B cell (primary cell): ENCODE measurements around the gene NBEAL1. TPM values are rescaled to one million over a fixed set of nuclear protein-coding genes. Genes with fewer than 3 reads are reported as not detected.

Source experiments
- ATAC-seq: fragments of 200-7000 bp; cut with Tn5 transposase; one replicate; pipeline ENCODE4 v1.10.0; 2021; ENCODE audit warnings: low read depth, mild to moderate bottlenecking, moderate number of reproducible peaks, moderate library complexity
- CTCF ChIA-PET: fragments of 350-600 bp; sonication (Branson Sonifier 250); formaldehyde crosslinking; loops from one replicate; lab custom pipeline; 2021; ENCODE audit warnings: antibody characterized with exemption, inconsistent platforms; lab: Charles Lee
- POLR2A ChIA-PET: fragments of 350-600 bp; sonication (Branson Sonifier 250); formaldehyde crosslinking; loops from one replicate; lab custom pipeline; 2021; ENCODE audit warnings: antibody characterized with exemption; lab: Charles Lee
- DNase-seq: peaks from one replicate; pipeline ENCODE4 v3.0.0; 2013
- H2AFZ ChIP-seq: 2 replicates; pipeline ENCODE4 v1.6.1; 2012; ENCODE audit warnings: mild to moderate bottlenecking, low read depth, low read length; ENCODE audit not compliant: insufficient read depth, poor library complexity, severe bottlenecking
- H3K27ac ChIP-seq, 2 donors: 1 replicate in 1 of 2; 2 replicates in 1 of 2; pipeline ENCODE4 v1.5.1; 2012 to 2013; ENCODE audit warnings: low read length in 2 of 2, mild to moderate bottlenecking in 2 of 2, moderate library complexity in 1 of 2
- H3K27me3 ChIP-seq, 4 experiments: fragments of 200-600 bp in 1 of 4; sonication (generic) in 1 of 4; replicated peaks in 1 of 4; 1 replicate in 2 of 4; 2 replicates in 2 of 4; pipeline versions ENCODE4 v1.6.1 to v1.7.0; 2013 to 2016; ENCODE audit warnings: low read length in 3 of 4, mild to moderate bottlenecking in 2 of 4, mixed read lengths in 1 of 4, moderate library complexity in 1 of 4; ENCODE audit not compliant: insufficient read depth in 4 of 4, control insufficient read depth in 3 of 4; ENCODE audit errors: control extremely low read depth in 1 of 4
- H3K36me3 ChIP-seq, 2 experiments: replicated peaks in 1 of 2; 1 replicate in 1 of 2; 2 replicates in 1 of 2; pipeline versions ENCODE4 v1.6.1 to v1.7.1; 2013; ENCODE audit warnings: low read length in 1 of 2; ENCODE audit not compliant: insufficient read depth in 2 of 2, control insufficient read depth in 1 of 2; ENCODE audit errors: control extremely low read depth in 1 of 2, extremely low read depth in 1 of 2
- H3K4me1 ChIP-seq, 2 donors: fragments of 200-600 bp in 1 of 2; sonication (generic) in 1 of 2; 1 replicate in 1 of 2; 2 replicates in 1 of 2; pipeline versions ENCODE4 v1.5.1 to v1.6.1; 2013 to 2017; ENCODE audit warnings: low read length in 2 of 2; ENCODE audit not compliant: control insufficient read depth in 2 of 2, insufficient read depth in 2 of 2
- H3K4me2 ChIP-seq: replicated peaks from 2 replicates; pipeline ENCODE3; 2012; ENCODE audit warnings: mild to moderate bottlenecking, low read depth, low read length; ENCODE audit not compliant: poor library complexity, severe bottlenecking
- H3K4me3 ChIP-seq, 5 experiments: fragments of 200-600 bp in 1 of 5; sonication (generic) in 1 of 5; 1 replicate in 3 of 5; 2 replicates in 2 of 5; pipeline versions ENCODE4 v1.5.1 to v1.7.0; 2011 to 2016; ENCODE audit warnings: low read length in 4 of 5, mild to moderate bottlenecking in 4 of 5, low read depth in 2 of 5, control low read depth in 1 of 5, moderate library complexity in 1 of 5; ENCODE audit not compliant: insufficient read depth in 1 of 5; ENCODE audit errors: control extremely low read depth in 1 of 5, extremely low read depth in 1 of 5
- H3K79me2 ChIP-seq: fragments of 200-600 bp; sonication (generic); one replicate; pipeline ENCODE4 v1.6.0; 2016; ENCODE audit warnings: low read length; ENCODE audit not compliant: control insufficient read depth, insufficient read depth
- H3K9ac ChIP-seq: fragments of 200-600 bp; sonication (generic); 2 replicates; pipeline ENCODE4 v1.6.1; 2017; ENCODE audit warnings: mild to moderate bottlenecking, low read length, moderate library complexity
- H3K9me3 ChIP-seq, 3 donors: one replicate each; pipeline versions ENCODE4 v1.6.1 to v1.7.1; 2013; ENCODE audit warnings: low read length in 2 of 3; ENCODE audit not compliant: control insufficient read depth in 2 of 3, insufficient read depth in 1 of 3; ENCODE audit errors: control extremely low read depth in 1 of 3
- H4K20me1 ChIP-seq: 2 replicates; pipeline ENCODE4 v1.6.0; 2012; ENCODE audit warnings: mild to moderate bottlenecking, low read length; ENCODE audit not compliant: insufficient read depth, control insufficient read depth, poor library complexity, severe bottlenecking
- H3K27ac Mint-ChIP-seq: one replicate; pipeline ENCODE4 v1.8.0; 2021; ENCODE audit warnings: mixed read lengths
- H3K27me3 Mint-ChIP-seq: one replicate; pipeline ENCODE4 v1.8.0; 2021; ENCODE audit warnings: mixed read lengths
- H3K4me1 Mint-ChIP-seq: one replicate; pipeline ENCODE4 v1.8.0; 2021; ENCODE audit warnings: mixed read lengths
- H3K4me3 Mint-ChIP-seq: one replicate; pipeline ENCODE4 v1.8.0; 2021; ENCODE audit warnings: mixed read lengths
- H3K9me3 Mint-ChIP-seq: one replicate; pipeline ENCODE4 v1.8.0; 2022; ENCODE audit warnings: mixed read lengths; ENCODE audit not compliant: insufficient read depth
- EZH2 ChIP-seq: IDR thresholded peaks from 2 replicates; pipeline ENCODE4 v1.6.1; 2012; ENCODE audit warnings: borderline replicate concordance, low read depth, mild to moderate bottlenecking, moderate library complexity, low read length; ENCODE audit not compliant: insufficient read depth, poor library complexity, severe bottlenecking
- WGBS: methylation state at CpG from one replicate; pipeline ENCODE4 v1.1.5; 2013; ENCODE audit warnings: missing lambda C conversion rate; ENCODE audit not compliant: insufficient coverage; 5-methylcytosine and 5-hydroxymethylcytosine counted together
- intact Hi-C: fragments of 100-400 bp; cut with micrococcal nuclease; formaldehyde crosslinking; loops from one replicate; pipeline ENCODE4 v1.10.0; 2022
- polyA plus RNA-seq: library from polyadenylated mRNA; depleted of rRNA; stranded (reverse); fragments of >200 nt; gene quantifications from 2 replicates; pipeline ENCODE4 v1.2.3, GENCODE V29; 2012
- total RNA-seq, 2 donors: library from RNA; stranded (reverse); fragments of 120-200 nt in 1 of 2; gene quantifications; 1 replicate in 1 of 2; 2 replicates in 1 of 2; pipeline versions ENCODE4 v1.2.3 to v1.2.4, GENCODE V29; 2013 to 2022
- TF ChIP-seq, protein P1 (sequence below): fragments of 200-600 bp; IDR thresholded peaks from one replicate; pipeline ENCODE4 v1.8.0; 2022; ENCODE audit warnings: antibody characterized with exemption, mild to moderate bottlenecking

NBEAL1 gene
- total and polyA plus RNA-seq, 2 donors (not counting 1 experiment from before 2014, with no cell fraction given), result 2.2 to 22.0 TPM

DNA sequence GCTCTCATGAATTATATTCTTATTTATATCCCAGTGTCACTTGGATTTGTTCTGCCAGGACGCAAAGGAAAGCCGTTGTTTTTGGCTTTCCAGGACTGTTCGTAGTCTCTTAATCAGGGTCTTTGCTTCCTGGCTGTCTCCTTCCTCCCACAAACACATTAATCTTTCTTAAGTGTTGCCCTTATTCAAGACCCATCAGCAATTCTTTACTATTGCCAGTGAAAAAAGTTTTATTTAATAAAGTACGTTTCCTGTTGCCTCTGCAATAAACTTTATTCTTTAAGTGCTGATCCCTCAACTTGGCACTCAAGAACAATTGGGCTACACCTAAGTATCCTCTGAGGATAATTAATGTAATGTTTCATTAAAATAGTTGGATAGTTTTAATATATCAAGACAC lies 155.8 kb downstream of the NBEAL1 start:
- no peak for DNase-seq
- 100% methylated on average over 1 of the region's 4 CpGs for WGBS
- Histone ChIP-seq H3K9me3 (no peaks in the 10 kb centered on the region), H4K20me1 (no peaks in the 10 kb centered on the region), H3K9ac (no peak overlapping the region), H2AFZ (no peak overlapping the region), H3K4me2 (no peak overlapping the region), H3K4me3 (no peak overlapping the region), H3K36me3 (peaks cover 0 to 4% of the 10 kb centered on the region in 2 experiments), H3K27me3 (no peaks in the 10 kb centered on the region), H3K4me1 (no peaks in the 10 kb centered on the region), H3K27ac (no peak overlapping the region), H3K79me2 (no peaks in the 10 kb centered on the region)
- TF ChIP-seq, protein P1, sequence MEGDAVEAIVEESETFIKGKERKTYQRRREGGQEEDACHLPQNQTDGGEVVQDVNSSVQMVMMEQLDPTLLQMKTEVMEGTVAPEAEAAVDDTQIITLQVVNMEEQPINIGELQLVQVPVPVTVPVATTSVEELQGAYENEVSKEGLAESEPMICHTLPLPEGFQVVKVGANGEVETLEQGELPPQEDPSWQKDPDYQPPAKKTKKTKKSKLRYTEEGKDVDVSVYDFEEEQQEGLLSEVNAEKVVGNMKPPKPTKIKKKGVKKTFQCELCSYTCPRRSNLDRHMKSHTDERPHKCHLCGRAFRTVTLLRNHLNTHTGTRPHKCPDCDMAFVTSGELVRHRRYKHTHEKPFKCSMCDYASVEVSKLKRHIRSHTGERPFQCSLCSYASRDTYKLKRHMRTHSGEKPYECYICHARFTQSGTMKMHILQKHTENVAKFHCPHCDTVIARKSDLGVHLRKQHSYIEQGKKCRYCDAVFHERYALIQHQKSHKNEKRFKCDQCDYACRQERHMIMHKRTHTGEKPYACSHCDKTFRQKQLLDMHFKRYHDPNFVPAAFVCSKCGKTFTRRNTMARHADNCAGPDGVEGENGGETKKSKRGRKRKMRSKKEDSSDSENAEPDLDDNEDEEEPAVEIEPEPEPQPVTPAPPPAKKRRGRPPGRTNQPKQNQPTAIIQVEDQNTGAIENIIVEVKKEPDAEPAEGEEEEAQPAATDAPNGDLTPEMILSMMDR, result no peak
- no peak for TF ChIP-seq EZH2
- CTCF ChIA-PET, result no interaction called here
- no peaks in the 10 kb centered on the region for H3K9me3 Mint-ChIP-seq
- no peak for ATAC-seq
- H3K27ac Mint-ChIP-seq, result no peak overlapping the region
- no peaks in the 10 kb centered on the region for H3K27me3 Mint-ChIP-seq
- H3K4me1 Mint-ChIP-seq, result no peaks in the 10 kb centered on the region
- POLR2A ChIA-PET, result no interaction called here
- intact Hi-C loops, result no loop called here
- H3K4me3 Mint-ChIP-seq, result no peak overlapping the region

DNA sequence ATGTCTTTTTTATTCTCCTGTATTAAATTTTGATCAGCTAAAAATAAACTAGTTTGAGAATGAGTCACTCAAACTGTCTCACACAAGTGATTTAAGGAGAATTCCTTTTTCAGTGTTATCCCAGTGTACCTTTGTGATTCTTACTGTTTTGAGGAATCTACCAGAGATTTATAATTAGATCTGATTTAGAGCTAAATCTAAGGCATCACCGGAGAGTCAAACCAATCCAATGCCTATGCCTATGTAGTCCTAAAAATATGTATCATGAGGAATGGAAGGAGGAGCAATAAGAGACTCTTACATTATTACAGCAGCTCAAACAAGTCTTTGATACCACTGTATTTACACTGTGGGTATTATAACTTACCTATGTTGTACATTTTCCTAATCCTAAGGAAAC lies 160.7 kb downstream of the NBEAL1 start:
- no peaks in the 10 kb centered on the region for H3K36me3 ChIP-seq
- intact Hi-C loops, result no loop called here
- no peaks in the 10 kb centered on the region for H3K79me2 ChIP-seq
- ATAC-seq (no peak), DNase-seq (no peak)
- H2AFZ ChIP-seq, result no peak overlapping the region
- POLR2A ChIA-PET, result no interaction called here
- H3K4me3 ChIP-seq, result no peak overlapping the region
- H3K4me1 ChIP-seq, result no peaks in the 10 kb centered on the region
- no peaks in the 10 kb centered on the region for H3K27me3 Mint-ChIP-seq
- no peaks in the 10 kb centered on the region for H3K27me3 ChIP-seq
- no peak overlapping the region for H3K27ac Mint-ChIP-seq
- no peak overlapping the region for H3K9ac ChIP-seq
- no peak overlapping the region for H3K4me2 ChIP-seq
- no peaks in the 10 kb centered on the region for H3K9me3 ChIP-seq
- no peak overlapping the region for H3K4me3 Mint-ChIP-seq
- TF ChIP-seq EZH2, result no peak
- TF ChIP-seq, protein P1, result no peak
- no peaks in the 10 kb centered on the region for H3K4me1 Mint-ChIP-seq
- H3K27ac ChIP-seq, result no peak overlapping the region
- H3K9me3 Mint-ChIP-seq, result no peaks in the 10 kb centered on the region
- no peaks in the 10 kb centered on the region for H4K20me1 ChIP-seq
- no CpG with 5 or more reads among the region's 1 CpG for WGBS
- CTCF ChIA-PET, result no interaction called here
